ENCODE measurements around the gene KIAA1958. TPM values are rescaled to one million over a fixed set of nuclear protein-coding genes. Genes with fewer than 3 reads are reported as not detected.

KIAA1958 gene
- total RNA-seq, 2 donors from 2014 or later = 9.0 to 10.6 TPM

- H3K9ac ChIP-seq (ENCODE audit: low read depth in 2 of 2, low read length in 2 of 2) = no peak overlapping the region
- H3K27ac ChIP-seq = no peak overlapping the region
- H3K36me3 ChIP-seq = no peaks in the 10 kb centered on the region
- DNase-seq = no peak
- TF ChIP-seq, protein P1, sequence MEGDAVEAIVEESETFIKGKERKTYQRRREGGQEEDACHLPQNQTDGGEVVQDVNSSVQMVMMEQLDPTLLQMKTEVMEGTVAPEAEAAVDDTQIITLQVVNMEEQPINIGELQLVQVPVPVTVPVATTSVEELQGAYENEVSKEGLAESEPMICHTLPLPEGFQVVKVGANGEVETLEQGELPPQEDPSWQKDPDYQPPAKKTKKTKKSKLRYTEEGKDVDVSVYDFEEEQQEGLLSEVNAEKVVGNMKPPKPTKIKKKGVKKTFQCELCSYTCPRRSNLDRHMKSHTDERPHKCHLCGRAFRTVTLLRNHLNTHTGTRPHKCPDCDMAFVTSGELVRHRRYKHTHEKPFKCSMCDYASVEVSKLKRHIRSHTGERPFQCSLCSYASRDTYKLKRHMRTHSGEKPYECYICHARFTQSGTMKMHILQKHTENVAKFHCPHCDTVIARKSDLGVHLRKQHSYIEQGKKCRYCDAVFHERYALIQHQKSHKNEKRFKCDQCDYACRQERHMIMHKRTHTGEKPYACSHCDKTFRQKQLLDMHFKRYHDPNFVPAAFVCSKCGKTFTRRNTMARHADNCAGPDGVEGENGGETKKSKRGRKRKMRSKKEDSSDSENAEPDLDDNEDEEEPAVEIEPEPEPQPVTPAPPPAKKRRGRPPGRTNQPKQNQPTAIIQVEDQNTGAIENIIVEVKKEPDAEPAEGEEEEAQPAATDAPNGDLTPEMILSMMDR (IDR thresholded peaks at IDR 0.05) = no peak
- no peaks in the 10 kb centered on the region for H3K9me3 ChIP-seq
- H3K4me3 ChIP-seq = no peak overlapping the region
- no peaks in the 10 kb centered on the region for H3K27me3 ChIP-seq
- H3K4me1 ChIP-seq = no peaks in the 10 kb centered on the region
- intact Hi-C loops (cut with DNase I) = no loop called here
These were observed 167.7 kb downstream of the KIAA1958 start for GRCh38 chr9:112654282-112654681.

GRCh38 chr9:112655668-112656067, 169.0 kb downstream of the KIAA1958 start:
- DNase-seq = no peak
- H3K4me1 ChIP-seq = no peaks in the 10 kb centered on the region
- H3K4me3 ChIP-seq = no peak overlapping the region
- intact Hi-C loops (cut with DNase I) = no loop called here
- no peak overlapping the region for H3K9ac ChIP-seq (ENCODE audit: low read depth in 2 of 2, low read length in 2 of 2)
- H3K36me3 ChIP-seq = no peaks in the 10 kb centered on the region
- TF ChIP-seq, protein P1 (IDR thresholded peaks at IDR 0.05) = no peak
- H3K9me3 ChIP-seq = no peaks in the 10 kb centered on the region
- no peak overlapping the region for H3K27ac ChIP-seq
- H3K27me3 ChIP-seq = no peaks in the 10 kb centered on the region

DNA sequence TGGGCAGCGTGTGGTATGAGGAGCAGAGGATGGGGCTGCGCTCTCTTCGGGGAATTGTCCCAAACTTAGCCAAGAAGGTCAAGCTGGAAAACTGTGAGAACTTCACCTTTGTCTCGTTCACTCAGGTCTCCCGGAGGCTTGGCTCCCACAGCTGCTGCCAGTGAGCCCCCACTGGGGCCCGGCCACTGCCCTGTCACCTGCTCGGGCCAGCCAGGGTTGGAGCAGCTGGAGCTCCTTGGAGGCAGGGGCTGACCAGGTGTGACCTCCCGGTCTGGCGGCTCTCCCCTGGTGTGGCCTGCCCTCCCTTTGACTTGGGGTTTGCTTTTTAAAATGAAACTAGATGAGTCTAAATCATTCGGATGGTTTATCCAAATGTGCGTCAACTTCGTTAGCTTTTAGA, 173.3 kb downstream of the KIAA1958 start:
- Histone ChIP-seq H3K27ac (no peak overlapping the region), H3K4me1 (no peaks in the 10 kb centered on the region), H3K4me3 (no peak overlapping the region), H3K9ac (ENCODE audit: low read depth in 2 of 2, low read length in 2 of 2) (no peak overlapping the region), H3K9me3 (no peaks in the 10 kb centered on the region), H3K27me3 (no peaks in the 10 kb centered on the region), H3K36me3 (no peaks in the 10 kb centered on the region)
- no peak for DNase-seq
- TF ChIP-seq, protein P1 (IDR thresholded peaks at IDR 0.05) = no peak
- intact Hi-C loops (cut with DNase I) = no loop called here

- H3K9ac ChIP-seq (ENCODE audit: low read depth in 2 of 2, low read length in 2 of 2) = no peak overlapping the region
- H3K27ac ChIP-seq = no peak overlapping the region
- H3K4me1 ChIP-seq = no peaks in the 10 kb centered on the region
- H3K9me3 ChIP-seq = no peaks in the 10 kb centered on the region
- no peak overlapping the region for H3K4me3 ChIP-seq
- H3K36me3 ChIP-seq = no peaks in the 10 kb centered on the region
- TF ChIP-seq, protein P1 (IDR thresholded peaks at IDR 0.05) = no peak
- intact Hi-C loops (cut with DNase I) = no loop called here
- no peak for DNase-seq
- H3K27me3 ChIP-seq = no peaks in the 10 kb centered on the region
These were observed 177.1 kb downstream of the KIAA1958 start for GRCh38 chr9:112663681-112664080.

DNA sequence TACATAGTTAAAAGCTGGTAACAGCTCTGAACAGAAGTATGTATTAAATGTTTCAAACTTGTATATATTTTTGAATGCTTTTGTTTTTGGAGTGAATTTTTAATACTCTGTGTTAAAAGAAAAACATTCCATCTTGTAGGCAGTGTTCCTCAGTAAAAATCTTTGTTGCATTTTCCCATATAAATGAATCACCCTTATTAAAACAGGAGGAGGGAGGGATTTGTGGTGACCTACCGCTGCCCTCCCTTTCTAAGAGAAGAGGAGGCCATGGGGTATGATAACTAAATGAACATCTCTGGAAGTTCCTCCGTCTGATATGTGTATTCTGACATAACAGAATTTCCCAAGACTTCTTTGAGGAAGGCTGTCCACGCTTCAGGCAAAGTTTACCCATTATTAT, 177.9 kb downstream of the KIAA1958 start:
- no peak overlapping the region for H3K4me3 ChIP-seq
- H3K27me3 ChIP-seq = no peaks in the 10 kb centered on the region
- H3K4me1 ChIP-seq = no peaks in the 10 kb centered on the region
- no peak for DNase-seq
- no peaks in the 10 kb centered on the region for H3K9me3 ChIP-seq
- no peak overlapping the region for H3K27ac ChIP-seq
- TF ChIP-seq, protein P1 (IDR thresholded peaks at IDR 0.05) = no peak
- no peak overlapping the region for H3K9ac ChIP-seq (ENCODE audit: low read depth in 2 of 2, low read length in 2 of 2)
- H3K36me3 ChIP-seq = no peaks in the 10 kb centered on the region
- intact Hi-C loops (cut with DNase I) = no loop called here

DNA sequence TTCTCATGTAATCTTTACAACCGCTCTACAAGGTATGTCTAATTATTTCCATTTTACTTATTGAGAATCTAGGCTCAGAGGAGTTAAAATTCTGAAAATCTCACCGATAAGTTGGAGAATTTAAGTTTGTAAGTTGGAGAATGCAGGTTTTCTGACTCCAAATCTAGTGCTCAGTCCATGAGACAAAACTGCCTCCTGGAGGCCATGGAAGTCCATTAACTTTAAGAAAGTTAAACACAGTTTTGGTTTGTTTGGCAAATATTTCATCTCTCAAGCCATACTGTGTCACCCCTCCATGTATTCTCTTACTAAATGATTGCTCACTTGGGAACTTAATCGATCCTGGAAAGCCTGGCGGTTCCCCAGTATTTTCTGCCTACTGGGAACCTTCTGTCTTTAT, 178.7 kb downstream of the KIAA1958 start:
- no peaks in the 10 kb centered on the region for H3K4me1 ChIP-seq
- H3K9ac ChIP-seq (ENCODE audit: low read depth in 2 of 2, low read length in 2 of 2) = no peak overlapping the region
- H3K27ac ChIP-seq = no peak overlapping the region
- H3K36me3 ChIP-seq = no peaks in the 10 kb centered on the region
- H3K27me3 ChIP-seq = no peaks in the 10 kb centered on the region
- no peaks in the 10 kb centered on the region for H3K9me3 ChIP-seq
- H3K4me3 ChIP-seq = no peak overlapping the region
- intact Hi-C loops (cut with DNase I) = no loop called here
- TF ChIP-seq, protein P1 (IDR thresholded peaks at IDR 0.05) = no peak
- DNase-seq = no peak
